HG03575 (cell line): Measurements from ENCODE around the gene TUBGCP5.
"Not testable (repeated sequence)": the region's sequence is repeated elsewhere in the genome, so short reads cannot be mapped to it uniquely, and the experiment has no call there.

Source experiments
- ATAC-seq: cut with Tn5 transposase; IDR thresholded peaks from one replicate; pipeline ENCODE4 v1.9.1; 2021; ENCODE audit not compliant: unreplicated experiment, insufficient number of reproducible peaks, low FRiP score; ENCODE audit errors: extremely low read depth

TUBGCP5 gene

DNA sequence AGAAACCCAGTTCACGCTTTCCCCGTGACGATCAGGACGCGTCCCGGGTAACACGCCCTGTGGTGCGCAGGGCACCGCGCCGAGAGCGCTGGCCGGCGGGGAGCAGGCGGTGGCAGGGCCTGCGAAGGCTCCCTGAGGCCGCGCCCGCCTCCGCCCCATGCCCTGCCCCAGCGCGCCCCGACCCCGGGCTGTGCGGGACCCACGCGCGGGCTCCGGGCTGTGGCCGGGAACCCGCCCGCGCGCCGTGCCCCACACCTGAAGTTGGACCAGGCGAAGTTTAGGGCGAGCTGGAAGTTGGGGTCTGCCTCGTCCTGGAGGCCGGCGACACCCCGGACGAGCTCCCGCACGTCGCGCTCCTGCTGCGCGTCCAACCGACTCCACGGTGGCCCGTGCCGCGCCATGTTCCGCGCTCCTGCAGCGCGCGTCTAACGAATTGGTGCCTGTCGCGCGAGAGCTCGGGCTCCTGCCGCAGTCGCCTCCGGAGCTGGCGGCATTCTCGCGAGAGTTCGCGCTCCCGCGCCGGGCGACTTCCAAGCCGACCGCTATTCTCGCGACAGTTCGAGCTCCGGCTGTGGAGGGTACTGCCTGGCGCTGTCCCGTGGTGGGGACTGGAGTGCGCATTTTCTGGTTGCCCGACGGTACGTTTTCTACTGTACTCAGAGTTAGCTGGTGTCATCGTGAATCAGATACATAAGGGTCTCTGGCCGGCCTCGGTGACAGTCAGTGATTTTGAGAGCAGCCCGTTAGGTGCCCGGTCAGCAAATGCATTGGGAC lies at the start of gene TUBGCP5:
Gene TUBGCP5, minus strand, starts transcription at position 427 of the 774 bp plus-strand sequence. Its CDS starts 26 bp downstream, at position 401.
- peak; percentile 68 for ATAC-seq

DNA sequence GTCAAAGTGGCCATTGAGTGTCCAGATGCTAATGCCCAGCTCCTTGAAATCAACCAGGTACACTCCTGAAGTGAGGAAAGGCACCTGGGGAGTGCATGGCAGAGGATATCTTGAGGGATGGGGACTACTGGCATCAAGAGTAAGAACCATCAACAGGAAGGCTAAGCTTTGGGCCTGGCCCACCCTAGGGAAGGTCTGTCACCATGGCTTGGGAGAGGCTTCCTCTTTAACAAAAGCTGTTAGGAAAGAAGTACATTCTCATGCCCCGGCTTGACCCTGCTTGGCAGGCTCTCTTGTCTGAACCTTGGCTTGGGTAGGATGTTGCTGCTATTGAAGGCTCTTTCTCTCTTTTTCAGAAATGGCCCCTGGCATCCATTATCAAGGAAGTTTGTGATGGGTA lies 43.7 kb upstream of the TUBGCP5 start:
- no peak for ATAC-seq

DNA sequence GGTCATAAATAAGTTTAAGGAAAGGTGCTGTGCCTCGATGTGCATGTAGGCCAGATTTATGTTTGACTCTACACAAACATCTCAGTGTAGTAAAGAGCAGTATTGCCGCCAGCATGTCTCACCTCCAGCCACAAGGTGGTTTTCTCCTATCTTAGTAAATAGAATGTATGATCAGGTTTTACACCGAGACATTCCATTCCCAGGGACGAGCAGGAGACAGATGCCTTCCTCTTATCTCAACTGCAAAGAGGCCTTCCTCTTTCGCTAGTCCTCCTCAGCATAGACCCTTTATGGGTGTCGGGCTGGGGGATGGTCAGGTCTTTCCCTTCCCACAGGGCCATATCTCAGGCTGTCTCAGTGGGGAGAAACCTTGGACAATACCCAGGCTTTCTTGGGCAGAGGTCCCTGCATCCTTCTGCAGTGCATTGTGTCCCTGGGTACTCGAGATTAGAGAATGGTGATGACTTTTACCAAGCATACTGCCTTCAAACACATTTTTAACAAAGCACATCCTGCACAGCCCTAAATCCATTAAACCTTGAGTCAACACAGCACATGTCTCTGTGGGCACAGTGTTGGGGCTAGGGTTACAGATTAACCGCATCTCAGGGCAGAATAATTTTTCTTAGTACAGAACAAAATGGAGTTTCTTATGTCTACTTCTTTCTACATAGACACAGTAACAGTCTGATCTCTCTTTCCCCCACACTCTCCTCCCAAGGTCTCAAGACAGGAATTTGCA lies 42.8 kb upstream of the TUBGCP5 start:
- ATAC-seq: not testable (repeated sequence)

DNA sequence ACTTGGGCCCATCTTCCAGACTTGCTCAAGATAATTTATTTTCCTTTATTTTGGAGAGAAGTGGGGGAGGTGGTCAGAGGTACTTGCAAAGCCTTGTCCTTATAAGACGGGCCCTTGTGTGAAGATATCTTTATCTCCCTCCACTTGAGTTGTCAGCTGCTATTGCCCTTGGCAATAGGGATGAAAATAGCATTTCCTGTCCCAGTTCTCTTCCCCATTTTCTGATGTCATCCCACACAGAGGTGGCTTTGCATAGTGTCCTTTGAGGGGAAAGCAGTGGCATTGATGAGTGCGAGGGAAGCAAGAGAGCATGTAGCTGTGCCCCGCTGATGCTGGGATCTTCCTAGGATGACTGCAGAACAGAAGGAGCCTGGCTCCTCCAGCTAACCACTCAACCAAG lies 41.9 kb upstream of the TUBGCP5 start:
- no peak for ATAC-seq

DNA sequence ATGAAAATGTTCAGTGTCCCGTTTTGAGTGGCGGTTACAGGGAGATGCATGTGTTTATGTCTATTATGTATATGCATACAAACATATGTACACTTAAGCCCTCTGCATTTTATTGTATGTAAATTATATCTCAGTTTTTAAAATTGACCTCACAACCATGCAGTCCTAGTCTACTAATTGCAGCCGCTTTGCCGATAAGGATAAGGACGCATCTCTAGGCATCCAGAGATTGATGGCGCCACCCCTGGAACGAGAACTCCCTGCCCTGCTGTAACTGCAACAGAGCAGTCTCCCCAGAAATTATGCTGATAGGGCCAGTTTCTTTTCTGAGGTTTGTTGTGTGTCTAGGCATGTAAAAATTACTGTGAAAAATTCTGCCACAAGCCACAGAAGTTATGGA lies 40.4 kb upstream of the TUBGCP5 start:
- no peak for ATAC-seq

DNA sequence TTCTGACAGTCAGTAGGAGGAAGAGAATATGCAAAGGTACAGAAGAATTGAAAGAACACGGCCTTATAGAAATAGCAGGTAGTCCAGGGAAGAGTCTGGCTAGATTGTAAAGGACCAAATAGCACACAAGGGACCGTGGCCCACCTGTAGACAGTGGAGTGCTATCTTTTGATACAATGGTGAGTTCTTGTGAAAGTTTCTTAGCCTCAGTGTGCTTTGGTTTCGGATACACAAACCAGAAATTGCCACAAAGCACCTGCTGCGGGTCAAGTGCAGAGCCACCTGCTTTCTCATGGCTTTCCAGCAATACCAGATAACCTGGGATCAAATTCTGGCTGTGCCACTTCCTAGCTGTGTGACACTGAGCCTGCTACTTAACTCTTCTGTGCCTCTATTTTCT lies 36.6 kb upstream of the TUBGCP5 start:
- no peak for ATAC-seq

DNA sequence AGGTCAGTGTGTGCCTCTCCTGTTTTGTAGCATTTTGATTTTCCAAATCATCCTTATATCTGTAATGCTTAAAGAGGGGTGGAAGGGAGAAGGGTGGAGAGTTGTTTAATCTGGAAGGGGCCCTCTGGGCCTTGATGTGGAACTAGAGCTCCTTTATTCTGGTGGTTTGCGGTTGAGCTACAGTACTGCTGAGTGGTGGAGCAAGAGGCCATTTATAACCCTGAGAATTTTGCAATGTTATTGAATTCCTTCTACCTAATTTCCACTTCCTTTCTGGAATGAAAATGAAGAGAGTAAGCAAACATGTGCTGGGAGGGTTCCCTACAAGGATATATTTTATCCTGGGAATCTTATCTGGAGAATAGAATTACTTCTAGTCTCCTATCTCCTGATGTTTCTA lies 35.3 kb upstream of the TUBGCP5 start:
- no peak for ATAC-seq

DNA sequence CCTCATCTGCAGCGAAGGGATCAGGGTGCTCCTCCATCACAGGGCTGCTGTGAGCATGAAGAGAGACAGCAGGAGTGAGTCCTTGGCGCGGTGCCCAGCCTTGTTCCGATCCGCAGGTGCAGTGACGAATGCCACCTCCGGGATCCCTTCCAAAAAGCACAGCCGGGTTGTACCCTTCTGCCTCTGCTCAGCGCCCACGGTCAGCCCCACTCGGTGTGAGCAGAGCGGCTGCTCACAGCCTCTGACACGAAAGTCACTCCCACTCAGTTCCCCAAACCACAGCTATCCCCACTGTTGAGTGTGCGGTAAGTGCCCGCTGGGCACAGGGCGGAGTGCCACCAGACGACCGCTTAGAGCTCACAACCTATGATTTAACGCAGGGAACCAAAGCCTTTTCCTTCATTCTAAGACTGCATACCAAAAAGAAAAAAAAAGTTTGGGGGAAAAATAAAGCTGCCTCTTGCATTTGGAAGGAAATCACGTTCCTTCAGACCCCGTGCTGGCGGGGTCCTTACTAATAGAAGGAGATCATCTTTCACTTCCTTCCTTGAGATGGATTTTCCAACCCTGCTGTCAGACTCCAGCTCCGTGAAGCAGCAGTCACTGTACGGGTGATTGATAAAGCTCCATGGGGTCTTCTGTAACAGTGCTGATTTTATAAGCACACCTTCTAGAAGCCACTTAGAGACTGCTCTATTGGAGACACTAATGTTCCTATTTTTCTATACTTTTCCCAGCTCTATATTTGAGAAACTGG lies 34.7 kb upstream of the TUBGCP5 start:
- ATAC-seq: no peak

DNA sequence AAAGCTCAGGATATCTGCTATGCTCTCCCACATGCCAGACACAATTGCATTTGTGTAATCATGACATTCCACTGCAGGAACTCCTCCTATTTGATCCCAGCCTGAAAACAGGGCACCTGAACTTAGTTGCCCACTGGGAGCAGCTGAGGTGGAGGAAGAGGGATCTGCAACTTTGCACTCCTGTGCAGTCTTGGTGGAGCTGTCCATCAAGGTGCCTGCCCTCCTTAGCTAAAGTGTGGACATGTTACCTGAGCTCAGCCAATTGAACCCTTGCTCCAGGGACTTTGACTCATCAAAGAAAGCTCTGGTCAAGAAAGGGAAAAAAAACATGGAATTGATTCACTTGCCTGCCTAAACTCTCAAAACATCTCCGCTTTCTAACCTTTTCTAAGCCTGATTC lies 33.3 kb upstream of the TUBGCP5 start:
- ATAC-seq: no peak

DNA sequence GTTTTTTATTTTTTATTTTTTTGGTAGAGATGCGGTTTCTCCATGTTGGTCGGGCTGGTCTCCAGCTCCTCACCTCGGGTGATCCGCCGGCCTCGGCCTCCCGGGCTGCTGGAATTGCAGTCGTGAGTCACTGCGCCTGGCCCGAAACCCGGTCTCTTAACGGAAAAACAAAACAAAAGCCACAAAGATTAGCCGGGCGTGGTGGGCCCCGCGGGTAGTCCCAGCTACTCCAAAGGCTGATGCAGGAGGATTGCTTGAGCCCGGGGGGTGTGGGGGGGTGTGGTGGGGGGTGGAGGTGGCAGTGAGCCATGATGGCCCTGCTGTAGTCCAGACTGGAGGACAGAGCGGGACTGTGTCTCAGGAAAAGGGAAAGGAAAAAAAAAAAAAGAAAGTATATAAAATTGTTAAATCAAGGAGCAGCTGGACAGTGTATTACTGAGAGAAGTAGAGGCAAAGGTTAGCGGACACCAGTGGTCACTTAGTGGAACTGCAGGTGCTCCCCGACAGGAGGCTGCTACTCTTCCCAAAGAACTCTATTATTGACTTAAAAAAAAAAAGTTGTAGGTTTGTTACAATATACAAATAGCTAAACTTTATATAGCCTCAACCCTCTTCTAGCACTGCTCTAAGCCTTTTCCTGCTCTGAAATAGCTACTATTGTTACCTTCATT lies 30.3 kb upstream of the TUBGCP5 start:
- ATAC-seq: no peak

DNA sequence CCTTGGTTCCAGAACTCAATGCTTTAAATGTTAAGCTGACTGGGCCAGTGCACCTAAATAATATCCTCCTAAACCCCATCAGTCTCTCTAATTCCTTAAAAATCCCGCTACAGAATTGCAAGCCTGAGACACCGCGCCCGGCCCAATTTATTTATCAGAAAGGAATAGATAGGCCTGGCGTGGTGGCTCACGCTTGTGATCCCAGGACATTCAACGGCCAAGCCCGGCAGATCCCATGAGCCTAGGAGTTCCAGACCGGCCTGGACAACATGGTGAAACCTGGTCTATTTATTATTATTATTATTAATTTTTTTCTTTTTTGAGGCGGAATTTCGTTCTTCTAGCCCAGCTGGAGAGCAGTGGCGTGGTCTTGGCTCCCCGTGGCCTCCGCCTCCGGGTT lies 28.0 kb upstream of the TUBGCP5 start:
- no peak for ATAC-seq

DNA sequence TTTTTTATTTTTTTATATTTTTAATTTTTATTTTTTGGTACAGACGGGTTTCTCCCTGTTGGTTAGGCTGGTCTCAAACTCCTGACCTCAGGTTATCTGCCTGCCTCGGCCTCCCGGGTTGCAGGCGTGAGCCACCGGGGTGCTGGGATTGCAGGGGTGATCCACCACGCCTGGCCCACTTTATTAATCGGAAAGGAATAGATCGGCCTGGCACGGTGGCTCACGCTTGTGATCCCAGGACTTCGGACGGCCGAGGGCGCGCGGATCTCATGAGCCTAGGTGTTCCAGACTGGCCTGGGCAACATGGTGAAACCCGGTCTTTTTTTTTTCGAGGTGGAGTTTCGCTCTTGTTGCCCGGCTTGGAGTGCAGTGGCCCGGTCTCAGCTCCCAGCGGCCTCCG lies 26.5 kb upstream of the TUBGCP5 start:
- ATAC-seq: no peak

DNA sequence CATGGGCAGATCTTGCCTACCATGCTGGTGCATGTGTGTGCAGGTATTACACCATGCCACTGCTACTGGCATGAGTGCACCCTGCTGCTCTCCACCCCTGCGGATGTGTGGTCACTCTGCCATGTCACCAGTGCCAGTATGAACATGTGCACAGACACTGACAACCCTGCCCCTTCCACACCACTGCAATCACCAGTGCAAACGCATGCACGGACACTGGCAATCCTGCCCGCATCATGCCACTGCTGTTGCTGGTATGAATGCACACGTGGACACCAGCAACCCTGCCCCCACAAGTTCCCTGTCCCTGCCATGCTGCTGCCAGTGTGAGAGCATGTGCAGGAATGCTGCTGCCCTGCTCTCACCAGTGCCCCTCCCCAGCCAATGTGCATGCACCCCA lies 24.8 kb upstream of the TUBGCP5 start:
- no peak for ATAC-seq

DNA sequence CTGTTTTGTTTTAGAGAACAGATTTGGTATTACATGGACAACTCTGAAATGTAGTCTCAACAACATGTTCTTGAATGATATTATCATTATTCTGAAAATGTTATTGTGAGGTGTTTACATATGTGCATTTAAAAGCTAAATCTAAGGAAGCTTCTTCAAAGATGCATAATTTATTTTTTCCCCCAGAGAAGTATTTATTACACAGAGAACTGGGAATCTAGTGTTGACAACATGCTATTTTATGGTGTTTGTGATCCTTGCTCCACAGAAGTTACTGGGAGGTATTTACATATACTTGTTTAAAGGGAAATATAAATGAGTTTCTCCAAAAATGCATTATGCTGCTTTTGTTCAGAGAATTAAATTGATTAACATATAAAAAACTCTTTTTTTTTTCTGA lies 18.3 kb upstream of the TUBGCP5 start:
- ATAC-seq: no peak

DNA sequence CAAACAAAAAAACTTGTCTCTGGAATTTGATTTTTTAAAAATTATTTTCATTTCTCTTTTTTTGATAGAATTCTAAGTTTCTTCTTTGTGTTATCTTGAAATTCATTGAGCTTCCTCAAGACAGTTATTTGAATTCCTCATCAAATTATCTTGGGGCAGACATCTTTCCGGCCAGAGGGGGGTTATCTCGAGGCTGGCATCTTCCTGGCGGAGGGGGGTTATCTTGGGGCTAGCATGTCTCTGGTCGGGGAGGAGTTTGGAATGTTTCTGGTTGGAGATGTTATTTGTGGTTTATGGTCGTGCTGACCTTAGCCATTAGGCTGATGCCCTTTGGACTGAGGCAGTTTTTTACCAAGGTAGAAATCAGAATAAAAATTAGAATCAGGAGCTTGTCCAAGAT lies 15.9 kb upstream of the TUBGCP5 start:
- ATAC-seq: no peak

DNA sequence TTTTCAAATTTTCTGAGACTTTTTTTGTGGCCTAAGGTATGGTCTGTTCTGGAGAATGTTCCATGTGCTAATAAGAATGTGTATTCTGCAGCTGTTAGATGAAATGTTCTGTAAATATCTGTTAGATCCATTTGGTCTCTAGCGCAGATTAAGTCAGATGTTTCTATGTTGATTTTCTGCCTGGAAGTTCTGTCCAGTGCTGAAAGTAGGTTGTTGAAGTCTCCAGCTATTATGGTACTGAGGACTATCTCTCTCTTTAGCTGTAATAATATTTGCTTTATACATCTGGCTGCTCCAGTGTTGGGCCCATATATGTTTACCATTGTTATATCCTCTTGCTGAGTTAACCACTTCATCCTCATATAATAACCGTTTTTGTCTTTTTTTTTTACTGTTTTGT lies 13.2 kb upstream of the TUBGCP5 start:
- no peak for ATAC-seq

DNA sequence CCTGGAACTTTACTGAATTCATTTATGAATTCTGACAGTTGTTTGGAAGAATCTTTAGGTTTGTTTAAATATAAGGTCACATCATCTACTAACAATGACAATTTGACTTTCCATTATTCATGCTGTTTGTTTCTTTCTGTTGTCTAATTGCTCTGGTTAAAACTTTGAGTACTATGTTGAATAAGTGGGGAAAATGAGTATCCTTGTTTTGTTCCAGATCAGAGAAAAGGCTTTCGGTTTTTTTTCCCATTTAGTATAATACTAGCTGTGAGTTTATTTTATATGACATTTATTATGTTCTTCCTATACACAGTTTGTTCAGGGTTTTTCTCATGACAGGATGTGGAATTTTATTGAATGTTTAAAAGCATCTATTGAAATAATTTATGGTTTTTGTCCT lies 11.3 kb upstream of the TUBGCP5 start:
- ATAC-seq: no peak

DNA sequence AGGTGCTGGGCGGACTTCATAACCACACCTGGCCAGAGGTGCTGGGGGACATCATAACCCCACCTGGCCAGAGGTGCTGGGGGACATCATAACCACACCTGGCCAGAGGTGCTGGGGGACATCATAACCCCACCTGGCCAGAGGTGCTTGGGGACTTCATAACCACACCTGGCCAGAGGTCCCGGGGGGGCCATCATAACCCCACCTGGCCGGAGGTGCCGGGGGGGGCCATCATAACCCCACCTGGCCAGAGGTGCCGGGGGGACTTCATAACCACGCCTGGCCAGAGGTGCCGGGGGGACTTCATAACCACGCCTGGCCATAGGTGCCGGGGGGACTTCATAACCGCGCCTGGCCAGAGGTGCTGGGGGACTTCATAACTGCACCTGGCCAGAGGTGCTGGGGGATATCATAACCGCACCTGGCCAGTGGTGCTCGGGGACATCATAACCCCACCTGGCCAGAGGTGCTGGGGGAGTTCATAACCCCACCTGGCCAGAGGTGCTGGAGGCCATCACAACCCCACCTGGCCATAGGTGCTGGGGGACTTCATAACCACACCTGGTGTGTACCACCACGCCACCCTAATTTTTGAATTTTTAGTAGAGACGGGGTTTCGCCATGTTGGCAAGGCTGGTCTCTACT lies 10.7 kb upstream of the TUBGCP5 start:
- no peak for ATAC-seq
